Activated T-helper 2 cell treated with anti-CD3 and anti-CD28 coated beads, Interferon-gamma antibody, Interleukin-2, Interleukin-4, amounts not matched to agents 10 μg/mL and 5 μg/mL and 100 μg/mL, durations not matched to agents 14 hours and 24 hours and 36 hours (primary cell): ENCODE results near the gene DDX59. TPM values are rescaled to one million over a fixed set of nuclear protein-coding genes. Genes with fewer than 3 reads are reported as not detected.
A peak's percentile ranks its signal among the peaks of the same experiment; 100 is the strongest.

ENCODE experiments used
- DNase-seq: peaks from one replicate; pipeline ENCODE4 v3.0.0; 2021; ENCODE audit warnings: low spot score
- H3K27ac Mint-ChIP-seq: one replicate; pipeline ENCODE4 v1.8.0; 2021; ENCODE audit warnings: mixed read lengths
- H3K27me3 Mint-ChIP-seq: one replicate; pipeline ENCODE4 v1.8.0; 2021; ENCODE audit warnings: low read depth, mixed read lengths
- H3K36me3 Mint-ChIP-seq: one replicate; pipeline ENCODE4 v1.8.0; 2021; ENCODE audit warnings: low read depth, mixed read lengths
- H3K4me1 Mint-ChIP-seq: one replicate; pipeline ENCODE4 v1.8.0; 2021; ENCODE audit warnings: low read depth, mixed read lengths
- H3K4me3 Mint-ChIP-seq: one replicate; pipeline ENCODE4 v1.8.0; 2021; ENCODE audit warnings: low read depth, mild to moderate bottlenecking, moderate library complexity, mixed read lengths
- H3K9me3 Mint-ChIP-seq: one replicate; pipeline ENCODE4 v1.8.0; 2021; ENCODE audit warnings: mixed read lengths
- intact Hi-C: fragments of 100-400 bp; cut with micrococcal nuclease; formaldehyde crosslinking; loops from one replicate; pipeline ENCODE4 v1.15.1; 2023
- total RNA-seq: library from RNA; stranded (reverse); gene quantifications from 2 replicates; pipeline ENCODE4 v1.2.3, GENCODE V29; 2022

DDX59 gene
- total RNA-seq, 1 donor from 2014 or later, result 20.4 TPM

DNA sequence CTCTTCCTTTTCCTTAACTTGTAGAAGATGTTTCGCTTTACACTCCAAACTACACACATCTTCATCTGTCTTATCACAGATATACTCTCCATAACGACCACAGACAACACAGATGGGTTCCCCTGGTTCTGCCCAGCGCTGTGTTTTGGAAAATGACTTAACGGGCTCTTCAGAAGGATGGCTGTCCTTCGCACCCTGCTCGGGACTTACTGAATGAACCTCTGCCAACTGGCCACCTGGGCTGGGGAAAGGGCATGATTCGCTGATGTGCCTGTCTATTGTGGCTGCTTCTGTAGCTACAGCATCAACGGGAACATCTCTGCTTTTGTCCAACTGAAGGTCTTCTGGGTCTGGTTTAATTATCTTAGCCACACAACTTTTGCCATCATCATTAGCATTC is 3.4 kb downstream of the DDX59 start:
- Mint-ChIP-seq H3K27ac (no peak overlapping the region), H3K27me3 (no peaks in the 10 kb centered on the region), H3K4me3 (no peak overlapping the region), H3K36me3 (peaks cover 44% of the 10 kb centered on the region), H3K9me3 (no peaks in the 10 kb centered on the region), H3K4me1 (peaks cover 24% of the 10 kb centered on the region)
- intact Hi-C loops, result no loop called here
- DNase-seq, result no peak

DNA sequence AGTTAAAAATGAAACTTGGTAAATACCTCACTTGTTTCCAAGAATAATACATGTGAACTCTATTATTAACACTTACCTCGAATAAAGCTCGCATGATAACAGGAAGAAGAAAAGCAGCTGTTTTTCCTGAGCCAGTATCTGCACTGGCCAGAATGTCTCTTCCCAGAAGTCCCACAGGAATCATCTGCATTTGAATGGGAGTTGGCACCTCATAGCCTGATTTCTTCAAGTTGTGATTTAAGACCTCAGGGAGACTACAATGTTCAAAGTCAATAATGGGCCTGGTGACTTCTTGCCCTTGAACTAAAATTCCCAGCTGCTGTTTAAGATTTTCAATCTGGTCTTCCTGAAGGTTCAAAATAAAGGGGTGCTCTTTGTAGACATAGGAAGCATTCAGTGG is 3.8 kb downstream of the DDX59 start:
- Mint-ChIP-seq H3K27ac (no peak overlapping the region), H3K4me3 (no peak overlapping the region), H3K36me3 (peaks cover 47% of the 10 kb centered on the region), H3K9me3 (no peaks in the 10 kb centered on the region), H3K4me1 (peaks cover 24% of the 10 kb centered on the region), H3K27me3 (no peaks in the 10 kb centered on the region)
- no peak for DNase-seq
- intact Hi-C loops, result no loop called here

- H3K27ac Mint-ChIP-seq, result no peak overlapping the region
- H3K27me3 Mint-ChIP-seq, result no peaks in the 10 kb centered on the region
- DNase-seq, result no peak
- peaks cover 76% of the 10 kb centered on the region for H3K36me3 Mint-ChIP-seq
- H3K4me1 Mint-ChIP-seq, result peaks cover 12% of the 10 kb centered on the region
- no peak overlapping the region for H3K4me3 Mint-ChIP-seq
- intact Hi-C loops, result no loop called here
- H3K9me3 Mint-ChIP-seq, result no peaks in the 10 kb centered on the region
Observed at GRCh38 chr1:200660719-200661118, 9.0 kb downstream of the DDX59 start.

DNA sequence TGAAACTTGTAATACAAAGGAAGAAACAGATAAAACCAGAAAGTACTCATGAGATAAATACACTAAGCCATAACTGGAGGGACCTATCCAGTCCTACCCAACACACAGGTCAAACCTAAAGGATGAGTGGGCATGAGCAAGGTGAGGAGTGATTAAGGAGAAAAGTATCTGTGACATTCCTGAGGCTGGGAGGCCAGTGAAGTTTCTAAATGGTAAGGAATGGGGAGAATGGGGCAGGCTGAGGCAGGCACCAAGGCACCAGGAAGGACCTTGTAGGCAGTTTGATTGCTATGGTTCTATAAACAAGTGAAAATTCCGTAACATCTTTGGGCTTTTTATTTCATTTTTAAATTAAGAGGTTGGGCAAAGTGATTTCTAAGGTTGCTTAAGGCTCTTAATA is 10.4 kb downstream of the DDX59 start:
- Mint-ChIP-seq H3K9me3 (no peaks in the 10 kb centered on the region), H3K27ac (no peak overlapping the region), H3K4me3 (no peak overlapping the region), H3K4me1 (peaks cover 18% of the 10 kb centered on the region), H3K36me3 (peaks cover 77% of the 10 kb centered on the region), H3K27me3 (no peaks in the 10 kb centered on the region)
- DNase-seq, result no peak
- intact Hi-C loops, result no loop called here

DNA sequence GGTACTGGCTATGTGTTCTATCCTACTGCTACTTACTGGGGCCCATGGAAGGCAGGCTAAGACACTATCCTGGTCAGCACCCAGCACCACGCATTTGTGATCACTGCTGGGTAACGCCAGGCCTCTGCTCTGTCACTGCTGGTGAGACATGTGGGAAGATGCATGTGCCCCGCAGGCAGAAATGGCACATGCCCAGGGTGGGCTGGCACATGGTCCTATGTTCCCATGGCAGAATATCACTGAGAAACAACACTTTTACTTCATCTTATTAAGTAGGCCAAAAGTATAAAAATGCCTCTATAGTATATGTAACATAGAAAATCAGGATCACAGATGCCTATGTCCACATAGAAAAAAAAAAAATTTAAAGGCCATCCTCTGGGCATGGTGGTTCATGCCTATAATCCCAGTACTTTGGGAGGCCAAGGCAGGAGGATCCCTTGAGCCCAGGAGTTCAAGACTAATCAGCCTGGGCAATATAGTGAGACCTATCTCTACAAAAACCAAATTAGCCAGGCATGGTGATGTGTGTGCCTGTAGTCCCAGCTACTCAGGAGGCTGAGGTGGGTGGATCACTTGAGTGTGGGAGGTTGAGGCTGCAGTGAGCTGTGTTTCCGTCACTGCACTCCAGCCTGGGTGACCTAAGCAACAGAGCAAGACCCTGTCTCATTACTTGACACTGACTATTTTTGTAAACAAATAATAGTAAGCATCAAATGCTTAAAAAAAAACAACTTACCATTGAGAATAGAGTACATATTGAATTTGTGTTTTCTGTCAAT is 11.5 kb downstream of the DDX59 start:
- no peak for DNase-seq
- Mint-ChIP-seq H3K4me3 (no peak overlapping the region), H3K9me3 (no peaks in the 10 kb centered on the region), H3K36me3 (peaks cover 74% of the 10 kb centered on the region), H3K4me1 (peaks cover 24% of the 10 kb centered on the region), H3K27ac (no peak overlapping the region), H3K27me3 (no peaks in the 10 kb centered on the region)
- intact Hi-C loops, result no loop called here

DNA sequence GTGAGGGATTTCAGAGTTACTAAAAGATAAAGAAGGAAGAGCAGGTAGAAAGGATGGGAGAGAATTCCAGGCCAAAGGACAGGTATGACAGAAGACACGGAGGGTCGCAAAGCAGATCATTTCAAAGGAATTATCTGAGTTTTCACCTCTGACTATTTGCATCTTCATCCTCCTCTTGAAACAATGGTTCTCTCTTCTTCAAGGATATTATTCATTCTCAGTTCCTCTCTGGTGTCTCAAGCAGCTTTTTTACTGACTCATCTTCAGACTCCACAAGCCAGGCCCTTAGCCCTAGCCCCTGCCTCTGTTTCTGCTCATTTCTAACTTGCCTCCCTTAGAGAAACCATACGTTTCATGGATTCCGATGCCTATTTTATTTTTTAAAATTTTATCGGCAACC is 15.0 kb downstream of the DDX59 start:
- Mint-ChIP-seq H3K4me1 (peaks cover 27% of the 10 kb centered on the region), H3K27me3 (no peaks in the 10 kb centered on the region), H3K27ac (no peak overlapping the region), H3K9me3 (no peaks in the 10 kb centered on the region), H3K36me3 (peaks cover 53% of the 10 kb centered on the region), H3K4me3 (no peak overlapping the region)
- intact Hi-C loops, result no loop called here
- DNase-seq, result no peak

DNA sequence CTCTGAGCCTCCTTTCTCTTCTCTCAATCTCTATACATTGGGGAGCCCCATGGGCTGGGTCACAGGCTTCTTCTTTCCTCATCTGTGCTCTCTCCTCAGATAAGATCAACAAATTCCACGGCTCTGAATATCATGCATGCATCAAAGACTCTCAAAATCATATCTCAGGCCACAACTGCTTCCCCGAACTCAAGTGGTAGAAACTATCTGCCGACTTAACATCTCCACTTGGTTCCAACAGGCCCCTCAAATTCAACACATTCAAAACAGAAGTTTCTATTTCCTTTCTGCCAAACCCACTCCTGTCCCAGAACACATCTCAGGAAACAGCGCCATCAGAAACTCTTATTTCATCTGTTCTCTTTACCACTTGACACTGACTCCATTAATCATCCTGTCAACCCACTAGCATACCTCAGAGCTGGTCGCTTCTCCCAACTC is 16.7 kb downstream of the DDX59 start:
- intact Hi-C loops, result loop anchor here (1.0 kb wide), 2 partner anchors 17 to 25 kb away; no protein-coding TSS in a partner anchor
- H3K4me3 Mint-ChIP-seq, result no peak overlapping the region
- DNase-seq, result no peak
- peaks cover 27% of the 10 kb centered on the region for H3K4me1 Mint-ChIP-seq
- H3K27ac Mint-ChIP-seq, result peak overlapping the region; percentile 55
- no peaks in the 10 kb centered on the region for H3K27me3 Mint-ChIP-seq
- H3K36me3 Mint-ChIP-seq, result peaks cover 48% of the 10 kb centered on the region
- no peaks in the 10 kb centered on the region for H3K9me3 Mint-ChIP-seq

DNA sequence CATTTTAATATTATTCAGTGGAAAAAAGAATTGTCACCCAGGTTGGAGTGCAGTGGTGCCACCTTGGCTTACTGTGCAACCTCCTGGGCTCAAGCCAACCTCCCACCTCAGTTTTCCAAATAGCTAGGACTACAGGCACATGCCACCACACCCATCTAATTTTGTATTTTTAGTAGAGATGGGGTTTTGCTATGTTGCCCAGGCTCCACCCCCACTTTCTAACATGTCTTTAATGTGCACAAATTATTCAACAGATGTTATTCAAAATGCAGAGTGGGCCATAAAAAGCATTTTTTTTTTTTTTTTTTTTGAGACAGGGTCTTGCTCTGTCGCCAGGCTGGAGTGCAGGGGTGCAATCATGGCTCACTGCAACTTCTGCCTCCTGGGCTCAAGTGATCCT is 17.3 kb downstream of the DDX59 start:
- no peak overlapping the region for H3K4me3 Mint-ChIP-seq
- intact Hi-C loops, result no loop called here
- peaks cover 45% of the 10 kb centered on the region for H3K36me3 Mint-ChIP-seq

DNA sequence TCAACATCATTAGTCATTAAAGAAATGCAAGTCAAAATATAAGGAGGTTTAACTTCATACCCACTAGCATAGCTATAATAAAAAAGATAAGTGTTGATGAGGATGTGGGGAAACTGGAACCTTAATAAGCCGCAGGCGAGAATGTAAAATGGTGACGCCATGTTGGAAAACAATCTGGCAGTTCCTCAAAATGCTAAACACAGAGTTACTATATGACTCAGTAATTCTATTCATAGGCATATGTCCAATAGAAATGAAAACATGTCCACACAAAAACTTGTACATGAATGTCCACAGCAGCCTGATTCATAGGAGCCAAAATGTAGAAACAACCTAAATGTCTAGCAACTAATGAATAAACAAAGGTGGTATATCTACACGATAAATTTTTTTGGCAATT is 23.2 kb downstream of the DDX59 start:
- H3K4me3 Mint-ChIP-seq, result no peak overlapping the region
- H3K36me3 Mint-ChIP-seq, result peaks cover 36% of the 10 kb centered on the region
- intact Hi-C loops, result no loop called here
- H3K27me3 Mint-ChIP-seq, result no peaks in the 10 kb centered on the region
- no peak overlapping the region for H3K27ac Mint-ChIP-seq
- no peaks in the 10 kb centered on the region for H3K9me3 Mint-ChIP-seq
- no peaks in the 10 kb centered on the region for H3K4me1 Mint-ChIP-seq
- no peak for DNase-seq

More for the DNA sequence above, 17.3 kb downstream of the DDX59 start:
- Mint-ChIP-seq H3K27me3 (no peaks in the 10 kb centered on the region), H3K9me3 (no peaks in the 10 kb centered on the region), H3K27ac (no peak overlapping the region), H3K4me1 (peaks cover 27% of the 10 kb centered on the region)
- no peak for DNase-seq

GRCh38 chr1:200644021-200644420 is 25.7 kb downstream of the DDX59 start:
- intact Hi-C loops, result no loop called here
- no peak for DNase-seq
- Mint-ChIP-seq H3K36me3 (peaks cover 43% of the 10 kb centered on the region), H3K4me3 (no peak overlapping the region), H3K27ac (no peak overlapping the region), H3K4me1 (peaks cover 7% of the 10 kb centered on the region), H3K9me3 (no peaks in the 10 kb centered on the region), H3K27me3 (no peaks in the 10 kb centered on the region)

- no peak overlapping the region for H3K27ac Mint-ChIP-seq
- H3K4me3 Mint-ChIP-seq, result no peak overlapping the region
- H3K36me3 Mint-ChIP-seq, result peaks cover 36% of the 10 kb centered on the region
- no peaks in the 10 kb centered on the region for H3K9me3 Mint-ChIP-seq
- no peak for DNase-seq
- peaks cover 7% of the 10 kb centered on the region for H3K4me1 Mint-ChIP-seq
- intact Hi-C loops, result no loop called here
- H3K27me3 Mint-ChIP-seq, result no peaks in the 10 kb centered on the region
Observed at GRCh38 chr1:200642481-200642880, 27.2 kb downstream of the DDX59 start.

GRCh38 chr1:200640963-200641401 is 28.7 kb downstream of the DDX59 start:
- intact Hi-C loops, result loop anchor here (1.0 kb wide), 1 partner anchor 13 kb away; no protein-coding TSS in a partner anchor

GRCh38 chr1:200640373-200640962 is 29.2 kb downstream of the DDX59 start:
- DNase-seq, result no peak
- H3K27ac Mint-ChIP-seq, result peak overlapping the region; percentile 4
- intact Hi-C loops, result loop anchor here (1.0 kb wide), 1 partner anchor 12 kb away; no protein-coding TSS in a partner anchor
- H3K27me3 Mint-ChIP-seq, result peaks cover 4% of the 10 kb centered on the region
- no peak overlapping the region for H3K4me3 Mint-ChIP-seq
- peaks cover 22% of the 10 kb centered on the region for H3K36me3 Mint-ChIP-seq
- H3K9me3 Mint-ChIP-seq, result no peaks in the 10 kb centered on the region
- H3K4me1 Mint-ChIP-seq, result peaks cover 7% of the 10 kb centered on the region

More at GRCh38 chr1:200640963-200641401, 28.7 kb downstream of the DDX59 start:
- Mint-ChIP-seq H3K36me3 (peaks cover 23% of the 10 kb centered on the region), H3K27ac (no peak overlapping the region), H3K4me3 (no peak overlapping the region), H3K4me1 (peaks cover 7% of the 10 kb centered on the region), H3K9me3 (no peaks in the 10 kb centered on the region), H3K27me3 (peaks cover 2% of the 10 kb centered on the region)
- no peak for DNase-seq
